Smooth muscle cell (in vitro differentiated cells): ENCODE data around the gene DGKH. TPM values are rescaled to one million over a fixed set of nuclear protein-coding genes. Genes with fewer than 3 reads are reported as not detected.

Experiments used
- DNase-seq: peaks from one replicate; lab custom pipeline; 2025; ENCODE audit not compliant: unreplicated experiment; lab: John Stamatoyannopoulos, UW
- H2AFZ ChIP-seq: fragments of 200-600 bp; sonication (generic); 2 replicates; pipeline ENCODE4 v1.6.0; 2016; ENCODE audit warnings: antibody characterized with exemption, low read depth, mild to moderate bottlenecking
- H3F3A ChIP-seq: fragments of 200-600 bp; sonication (generic); 2 replicates; pipeline ENCODE4 v1.6.0; 2017; ENCODE audit warnings: antibody characterized with exemption, low read depth
- H3K27ac ChIP-seq: fragments of 200-600 bp; sonication (generic); 2 replicates; pipeline ENCODE4 v1.5.1; 2016; ENCODE audit warnings: low read depth, mild to moderate bottlenecking
- H3K27me3 ChIP-seq: fragments of 200-600 bp; sonication (generic); 2 replicates; pipeline ENCODE4 v1.6.1; 2016; ENCODE audit warnings: low read depth, mild to moderate bottlenecking
- H3K36me3 ChIP-seq: fragments of 200-600 bp; sonication (generic); 2 replicates; pipeline ENCODE4 v1.5.1; 2016; ENCODE audit warnings: low read depth
- H3K4me1 ChIP-seq: fragments of 200-600 bp; sonication (generic); 2 replicates; pipeline ENCODE4 v1.5.1; 2016; ENCODE audit warnings: low read depth
- H3K4me2 ChIP-seq: fragments of 200-600 bp; sonication (generic); 2 replicates; pipeline ENCODE4 v1.6.0; 2016; ENCODE audit warnings: mild to moderate bottlenecking
- H3K4me3 ChIP-seq: fragments of 200-600 bp; sonication (generic); 2 replicates; pipeline ENCODE4 v1.5.1; 2016; ENCODE audit warnings: mild to moderate bottlenecking
- H3K79me2 ChIP-seq: fragments of 200-600 bp; sonication (generic); 2 replicates; pipeline ENCODE4 v1.6.0; 2016; ENCODE audit warnings: low read depth, mild to moderate bottlenecking
- H3K9ac ChIP-seq: fragments of 200-600 bp; sonication (generic); 2 replicates; pipeline ENCODE4 v1.6.0; 2016; ENCODE audit warnings: low read depth
- H3K9me3 ChIP-seq: fragments of 200-600 bp; sonication (generic); replicated peaks from 2 replicates; pipeline ENCODE4 v1.5.1; 2016; ENCODE audit warnings: low read depth
- H4K20me1 ChIP-seq: fragments of 200-600 bp; sonication (generic); 2 replicates; pipeline ENCODE4 v1.6.0; 2016; ENCODE audit warnings: low read depth
- WGBS: methylation state at CpG from one replicate; pipeline ENCODE4 v1.1.7; 2016; ENCODE audit warnings: low lambda C conversion rate; 5-methylcytosine and 5-hydroxymethylcytosine counted together
- polyA plus RNA-seq: library from polyadenylated mRNA; unstranded; fragments of >200 nt; fragmentation: Nextera tagmentation; extraction: Ambion mirVana; gene quantifications from 2 replicates; pipeline ENCODE4 v1.2.1, GENCODE V29; 2016
- total RNA-seq: library from RNA; depleted of rRNA; stranded (reverse); fragments of >200 nt; gene quantifications from 2 replicates; pipeline ENCODE4 v1.2.3, GENCODE V29; 2014
- TF ChIP-seq, protein P1 (sequence below): fragments of 200-600 bp; sonication (generic); IDR thresholded peaks from 2 replicates; pipeline ENCODE4 v1.5.1; 2017; ENCODE audit warnings: borderline replicate concordance, mild to moderate bottlenecking, antibody characterized with exemption; ENCODE audit not compliant: insufficient read depth, poor library complexity, severe bottlenecking

Gene DGKH
- total and polyA plus RNA-seq, 2 experiments from 2014 or later, result 1.3 to 6.8 TPM

DNA sequence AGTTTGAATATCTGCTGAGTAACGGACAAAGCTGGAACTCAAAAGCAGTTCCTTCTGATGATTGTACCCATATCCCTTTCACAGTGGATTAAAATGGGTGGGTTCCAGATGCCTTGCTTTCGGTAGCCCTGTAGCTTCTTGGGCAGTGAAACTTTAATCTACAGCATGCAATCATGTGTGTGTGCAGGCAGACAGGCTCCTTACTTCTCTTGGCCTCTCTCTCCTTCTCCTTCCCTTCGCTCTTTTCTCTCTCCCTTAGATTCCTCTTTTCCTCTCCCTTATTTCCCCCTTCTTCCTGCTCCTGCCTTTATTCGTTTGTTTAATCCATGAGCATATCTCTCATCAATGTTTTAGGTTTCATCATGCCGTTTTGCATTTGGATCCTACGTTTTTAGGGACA is 8.1 kb downstream of the DGKH start:
- Histone ChIP-seq H3K4me2 (no peak overlapping the region), H3K9ac (no peak overlapping the region), H4K20me1 (peaks cover 3% of the 10 kb centered on the region), H3K4me3 (no peak overlapping the region), H3K9me3 (no peaks in the 10 kb centered on the region), H3K27me3 (no peaks in the 10 kb centered on the region), H3F3A (no peaks in the 10 kb centered on the region), H3K4me1 (no peaks in the 10 kb centered on the region), H3K27ac (no peak overlapping the region), H3K79me2 (peaks cover 21% of the 10 kb centered on the region), H2AFZ (no peak overlapping the region), H3K36me3 (peaks cover 6% of the 10 kb centered on the region)
- DNase-seq, result no peak
- 82% methylated on average over 6 of the region's 6 CpGs for WGBS
- TF ChIP-seq, protein P1, sequence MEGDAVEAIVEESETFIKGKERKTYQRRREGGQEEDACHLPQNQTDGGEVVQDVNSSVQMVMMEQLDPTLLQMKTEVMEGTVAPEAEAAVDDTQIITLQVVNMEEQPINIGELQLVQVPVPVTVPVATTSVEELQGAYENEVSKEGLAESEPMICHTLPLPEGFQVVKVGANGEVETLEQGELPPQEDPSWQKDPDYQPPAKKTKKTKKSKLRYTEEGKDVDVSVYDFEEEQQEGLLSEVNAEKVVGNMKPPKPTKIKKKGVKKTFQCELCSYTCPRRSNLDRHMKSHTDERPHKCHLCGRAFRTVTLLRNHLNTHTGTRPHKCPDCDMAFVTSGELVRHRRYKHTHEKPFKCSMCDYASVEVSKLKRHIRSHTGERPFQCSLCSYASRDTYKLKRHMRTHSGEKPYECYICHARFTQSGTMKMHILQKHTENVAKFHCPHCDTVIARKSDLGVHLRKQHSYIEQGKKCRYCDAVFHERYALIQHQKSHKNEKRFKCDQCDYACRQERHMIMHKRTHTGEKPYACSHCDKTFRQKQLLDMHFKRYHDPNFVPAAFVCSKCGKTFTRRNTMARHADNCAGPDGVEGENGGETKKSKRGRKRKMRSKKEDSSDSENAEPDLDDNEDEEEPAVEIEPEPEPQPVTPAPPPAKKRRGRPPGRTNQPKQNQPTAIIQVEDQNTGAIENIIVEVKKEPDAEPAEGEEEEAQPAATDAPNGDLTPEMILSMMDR, result no peak

DNA sequence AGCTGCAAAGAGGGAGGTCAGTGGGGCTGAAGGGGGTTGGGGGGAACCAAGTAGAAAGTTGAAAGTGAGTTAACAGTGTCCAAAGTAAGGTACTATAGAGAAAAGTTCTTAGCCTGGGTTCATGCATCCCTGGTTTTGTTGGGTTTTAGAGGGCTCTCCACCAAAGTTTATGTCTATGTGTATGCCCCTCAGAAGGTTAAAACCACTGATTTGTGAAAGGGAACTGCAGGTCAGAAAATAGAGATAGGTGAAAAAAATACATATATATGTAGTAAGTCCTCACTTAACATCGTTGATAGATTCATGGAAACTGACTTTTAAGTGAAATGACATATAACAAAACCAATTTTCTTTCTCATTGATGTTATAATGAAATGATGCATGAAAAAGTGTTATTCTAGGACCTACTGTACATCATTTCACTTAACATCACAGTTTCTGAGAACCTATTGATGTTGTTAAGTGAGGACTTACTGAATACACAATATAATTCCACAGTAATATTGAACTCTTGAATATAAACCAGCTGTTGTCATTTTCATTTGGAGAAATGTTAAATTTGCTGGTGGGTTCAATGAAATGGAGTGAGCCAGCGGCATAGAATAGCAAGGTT is 9.6 kb downstream of the DGKH start:
- Histone ChIP-seq H3K79me2 (peaks cover 21% of the 10 kb centered on the region), H3K9ac (no peak overlapping the region), H3K27me3 (no peaks in the 10 kb centered on the region), H2AFZ (no peak overlapping the region), H4K20me1 (peaks cover 3% of the 10 kb centered on the region), H3F3A (peaks cover 4% of the 10 kb centered on the region), H3K4me3 (no peak overlapping the region), H3K4me1 (no peaks in the 10 kb centered on the region), H3K4me2 (no peak overlapping the region), H3K36me3 (peaks cover 6% of the 10 kb centered on the region), H3K9me3 (no peaks in the 10 kb centered on the region), H3K27ac (no peak overlapping the region)
- TF ChIP-seq, protein P1, result no peak
- DNase-seq, result no peak
- WGBS, result 100% methylated on average over 2 of the region's 2 CpGs

DNA sequence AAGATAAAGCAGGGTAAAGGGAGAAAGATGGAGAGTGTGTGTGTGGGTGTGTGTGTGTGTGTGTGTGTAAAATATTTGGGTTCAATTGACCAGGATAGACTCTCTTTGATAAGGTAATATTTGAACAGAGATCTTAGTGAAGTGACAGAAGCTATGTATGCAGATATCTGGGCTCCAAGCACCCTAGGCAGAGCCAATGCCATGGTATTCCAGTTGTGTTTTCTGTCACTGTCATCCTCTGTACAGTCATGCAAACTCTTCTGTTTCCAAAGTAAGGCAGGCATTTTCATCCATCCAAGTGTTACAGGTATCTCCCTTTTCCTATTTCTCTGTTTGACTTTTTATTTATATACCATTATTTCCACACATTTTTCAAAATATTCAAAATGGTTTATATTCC is 13.5 kb downstream of the DGKH start:
- Histone ChIP-seq H3K4me2 (no peak overlapping the region), H3K9me3 (no peaks in the 10 kb centered on the region), H3K79me2 (peaks cover 2% of the 10 kb centered on the region)

DNA sequence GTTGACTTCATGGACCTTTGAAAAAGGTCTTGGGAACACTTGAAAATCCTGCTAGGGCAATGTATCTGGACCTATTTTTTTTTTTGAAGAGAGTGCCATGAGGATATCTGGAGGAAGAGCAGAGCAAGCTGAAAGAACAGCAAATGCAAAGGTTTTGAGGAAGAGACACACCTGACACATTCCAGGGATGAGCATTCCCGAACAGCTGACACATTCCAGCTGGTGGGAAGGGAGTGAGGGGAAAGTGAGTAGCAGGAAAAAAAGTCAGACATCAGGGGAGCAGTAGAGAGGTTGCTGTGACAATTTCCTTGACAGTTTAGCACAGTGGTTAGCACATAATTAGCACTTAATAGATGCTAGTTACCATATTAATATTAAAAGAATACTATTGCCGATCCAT is 14.7 kb downstream of the DGKH start:
- Histone ChIP-seq H3K4me1 (peaks cover 6% of the 10 kb centered on the region), H3K4me2 (no peak overlapping the region), H3K79me2 (peaks cover 2% of the 10 kb centered on the region), H3K36me3 (peaks cover 5% of the 10 kb centered on the region), H3K9ac (no peak overlapping the region), H3F3A (peaks cover 10% of the 10 kb centered on the region), H3K9me3 (no peaks in the 10 kb centered on the region), H3K27ac (no peak overlapping the region), H3K27me3 (no peaks in the 10 kb centered on the region), H2AFZ (no peak overlapping the region), H4K20me1 (peaks cover 5% of the 10 kb centered on the region), H3K4me3 (no peak overlapping the region)
- WGBS, result 53% methylated on average over 2 of the region's 2 CpGs
- no peak for DNase-seq
- TF ChIP-seq, protein P1, result no peak

More for the DNA sequence above, 13.5 kb downstream of the DGKH start:
- Histone ChIP-seq H3K27me3 (no peaks in the 10 kb centered on the region), H3K36me3 (peaks cover 6% of the 10 kb centered on the region), H3K4me3 (no peak overlapping the region), H3K9ac (no peak overlapping the region), H4K20me1 (peaks cover 5% of the 10 kb centered on the region), H3K4me1 (peaks cover 6% of the 10 kb centered on the region), H2AFZ (no peak overlapping the region), H3K27ac (no peak overlapping the region), H3F3A (peaks cover 10% of the 10 kb centered on the region)
- DNase-seq, result no peak
- TF ChIP-seq, protein P1, result no peak
